Upper lobe of left lung (tissue), 6 donors: ENCODE results near the gene STAC. TPM values are rescaled to one million over a fixed set of nuclear protein-coding genes. Genes with fewer than 3 reads are reported as not detected.

ENCODE experiments used
- ATAC-seq, 2 donors: fragments of 200-7000 bp; cut with Tn5 transposase; one replicate each; pipeline ENCODE4 v1.9.1; 2022; ENCODE audit warnings: mild to moderate bottlenecking in 2 of 2, moderate library complexity in 2 of 2; ENCODE audit not compliant: low FRiP score in 2 of 2
- DNase-seq, 2 donors: peaks; one replicate each; pipeline ENCODE4 v3.0.0-alpha.2; 2019 to 2020
- H3K27ac ChIP-seq, 4 donors: fragments of 200-600 bp; sonication (generic); one replicate each; pipeline ENCODE4 v1.5.1; 2016 to 2019
- H3K27me3 ChIP-seq, 4 donors: fragments of 200-600 bp; sonication (generic); one replicate each; pipeline ENCODE4 v1.5.1; 2017 to 2019
- H3K36me3 ChIP-seq, 4 donors: fragments of 200-600 bp; sonication (generic); one replicate each; pipeline ENCODE4 v1.5.1; 2016 to 2019
- H3K4me1 ChIP-seq, 4 donors: fragments of 200-600 bp; sonication (generic); one replicate each; pipeline ENCODE4 v1.5.1; 2018 to 2019
- H3K4me3 ChIP-seq, 4 donors: fragments of 200-600 bp; sonication (generic); one replicate each; pipeline ENCODE4 v1.5.1; 2017 to 2019; ENCODE audit warnings: mild to moderate bottlenecking in 2 of 4, moderate library complexity in 1 of 4
- H3K9me3 ChIP-seq, 4 donors: fragments of 200-600 bp; sonication (generic); one replicate each; pipeline ENCODE4 v1.5.1; 2018 to 2019
- EP300 ChIP-seq, 4 donors: sonication (generic); formaldehyde crosslinking; IDR thresholded peaks; one replicate each; pipeline ENCODE4 v1.5.1; 2017; ENCODE audit warnings: antibody characterized with exemption in 4 of 4, control low read depth in 2 of 4
- POLR2A ChIP-seq, 4 donors: fragments of 450-650 bp; IDR thresholded peaks; one replicate each; pipeline ENCODE4 v1.5.1; 2016 to 2017; ENCODE audit warnings: antibody characterized with exemption in 4 of 4, mild to moderate bottlenecking in 2 of 4
- POLR2AphosphoS5 ChIP-seq, 2 donors: sonication (generic); formaldehyde crosslinking; IDR thresholded peaks; one replicate each; pipeline ENCODE4 v1.5.1; 2017; ENCODE audit warnings: antibody characterized with exemption in 2 of 2
- WGBS, 2 donors: methylation state at CpG; one replicate each; pipeline ENCODE4 v1.1.5; 2017 to 2018; 5-methylcytosine and 5-hydroxymethylcytosine counted together
- total RNA-seq, 6 donors: library from RNA; depleted of rRNA in 4 of 6; stranded (reverse); fragments of >200 nt in 4 of 6; gene quantifications; one replicate each; pipeline versions ENCODE4 v1.1.0 to v1.2.1, GENCODE V29; 2016 to 2021
- TF ChIP-seq, protein P1 (sequence below), 6 experiments: fragments of 450-650 bp in 4 of 6; fragments of 200-600 bp in 2 of 6; sonication (generic) in 2 of 6; IDR thresholded peaks; one replicate each; pipeline ENCODE4 v1.5.1; 2016 to 2019; ENCODE audit warnings: antibody characterized with exemption in 6 of 6
- donor health status: DM: no; HTN: no; CAD: no; lungs with moderate emphysema.
- donor health status: DM: no; HTN: yes; CAD: no; lungs with severe emphysema.

STAC gene
- total RNA-seq, 6 donors from 2014 or later: 11.5 to 31.2 (median 23.5) TPM

DNA sequence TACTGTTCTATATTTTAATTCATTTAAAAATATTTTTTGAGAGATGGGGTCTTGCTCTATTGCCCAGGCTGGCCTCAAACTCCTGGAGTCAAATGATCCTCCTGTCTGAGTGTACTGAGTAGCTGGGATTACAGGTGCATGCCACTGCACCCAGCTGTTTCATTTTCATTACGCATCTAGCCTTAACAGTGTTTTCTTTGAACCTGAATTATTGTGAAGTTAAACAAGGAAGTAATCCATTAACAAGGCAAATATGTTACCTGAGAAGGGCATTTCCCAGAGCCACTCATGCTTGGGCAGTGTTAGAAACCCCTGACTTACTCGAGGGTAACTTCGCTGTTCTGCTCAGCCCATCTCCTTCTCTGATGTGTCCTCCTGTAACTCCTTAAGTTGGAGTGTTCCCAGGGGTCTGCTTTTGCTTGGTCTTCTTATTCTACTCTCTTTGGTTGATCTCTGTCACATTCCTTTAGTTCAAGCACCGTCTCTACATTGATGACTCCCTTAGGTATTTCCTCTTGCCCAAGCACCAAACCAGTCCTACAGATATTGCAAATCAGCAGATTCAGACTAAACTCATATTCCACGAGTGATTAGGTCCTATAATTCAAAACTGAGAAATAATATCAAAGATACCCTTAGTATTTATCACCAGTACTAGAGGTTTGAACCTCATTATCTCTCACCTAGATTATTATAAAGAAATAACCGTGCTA, 107.9 kb downstream of the STAC start:
- Histone ChIP-seq H3K36me3 (no peaks in the 10 kb centered on the region), H3K4me1 (peaks cover 0 to 6% (median 0%) of the 10 kb centered on the region in 4 donors), H3K4me3 (no peak overlapping the region), H3K27ac (peak overlapping the region in 1 of 4 donors; percentile 8), H3K9me3 (no peaks in the 10 kb centered on the region), H3K27me3 (no peaks in the 10 kb centered on the region)
- peak in 1 of 4 donors; percentile 15 for TF ChIP-seq EP300 (IDR thresholded peaks at IDR 0.05)
- TF ChIP-seq, protein P1, sequence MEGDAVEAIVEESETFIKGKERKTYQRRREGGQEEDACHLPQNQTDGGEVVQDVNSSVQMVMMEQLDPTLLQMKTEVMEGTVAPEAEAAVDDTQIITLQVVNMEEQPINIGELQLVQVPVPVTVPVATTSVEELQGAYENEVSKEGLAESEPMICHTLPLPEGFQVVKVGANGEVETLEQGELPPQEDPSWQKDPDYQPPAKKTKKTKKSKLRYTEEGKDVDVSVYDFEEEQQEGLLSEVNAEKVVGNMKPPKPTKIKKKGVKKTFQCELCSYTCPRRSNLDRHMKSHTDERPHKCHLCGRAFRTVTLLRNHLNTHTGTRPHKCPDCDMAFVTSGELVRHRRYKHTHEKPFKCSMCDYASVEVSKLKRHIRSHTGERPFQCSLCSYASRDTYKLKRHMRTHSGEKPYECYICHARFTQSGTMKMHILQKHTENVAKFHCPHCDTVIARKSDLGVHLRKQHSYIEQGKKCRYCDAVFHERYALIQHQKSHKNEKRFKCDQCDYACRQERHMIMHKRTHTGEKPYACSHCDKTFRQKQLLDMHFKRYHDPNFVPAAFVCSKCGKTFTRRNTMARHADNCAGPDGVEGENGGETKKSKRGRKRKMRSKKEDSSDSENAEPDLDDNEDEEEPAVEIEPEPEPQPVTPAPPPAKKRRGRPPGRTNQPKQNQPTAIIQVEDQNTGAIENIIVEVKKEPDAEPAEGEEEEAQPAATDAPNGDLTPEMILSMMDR (IDR thresholded peaks at IDR 0.05): no peak
- ATAC-seq: peak; percentile 26 to 72
- WGBS, 2 donors: 71 to 72% methylated on average over 6 of the region's 6 CpGs
- peak in 1 of 2 donors; percentile 40 for DNase-seq

DNA sequence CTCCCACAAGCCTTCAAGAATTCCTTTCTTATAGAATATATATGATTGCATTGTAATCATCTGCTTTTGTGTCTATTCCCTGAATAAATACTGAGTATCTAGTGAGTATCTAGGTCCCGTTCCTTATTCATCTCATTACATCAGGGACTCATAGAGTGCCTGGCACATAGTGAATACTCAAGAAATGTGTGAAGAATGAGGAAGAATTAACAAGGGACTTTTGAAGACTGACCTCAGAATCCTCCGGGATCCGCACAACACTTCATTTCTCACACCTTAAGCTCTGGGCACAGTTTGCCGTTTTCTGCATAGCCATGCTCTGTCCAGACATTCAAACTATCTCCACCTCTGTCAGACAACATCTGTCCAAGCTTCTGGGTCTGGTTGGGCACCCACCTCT, 108.8 kb downstream of the STAC start:
- TF ChIP-seq, protein P1 (IDR thresholded peaks at IDR 0.05): no peak
- TF ChIP-seq POLR2AphosphoS5 (IDR thresholded peaks at IDR 0.05): no peak
- Histone ChIP-seq H3K4me1 (peaks cover 0 to 6% (median under 1%) of the 10 kb centered on the region in 4 donors), H3K36me3 (no peaks in the 10 kb centered on the region), H3K9me3 (no peaks in the 10 kb centered on the region), H3K4me3 (no peak overlapping the region), H3K27ac (no peak overlapping the region), H3K27me3 (no peaks in the 10 kb centered on the region)
- WGBS, 2 donors: 64 to 78% methylated on average over 4 of the region's 4 CpGs
- DNase-seq (no peak), ATAC-seq (no peak)

DNA sequence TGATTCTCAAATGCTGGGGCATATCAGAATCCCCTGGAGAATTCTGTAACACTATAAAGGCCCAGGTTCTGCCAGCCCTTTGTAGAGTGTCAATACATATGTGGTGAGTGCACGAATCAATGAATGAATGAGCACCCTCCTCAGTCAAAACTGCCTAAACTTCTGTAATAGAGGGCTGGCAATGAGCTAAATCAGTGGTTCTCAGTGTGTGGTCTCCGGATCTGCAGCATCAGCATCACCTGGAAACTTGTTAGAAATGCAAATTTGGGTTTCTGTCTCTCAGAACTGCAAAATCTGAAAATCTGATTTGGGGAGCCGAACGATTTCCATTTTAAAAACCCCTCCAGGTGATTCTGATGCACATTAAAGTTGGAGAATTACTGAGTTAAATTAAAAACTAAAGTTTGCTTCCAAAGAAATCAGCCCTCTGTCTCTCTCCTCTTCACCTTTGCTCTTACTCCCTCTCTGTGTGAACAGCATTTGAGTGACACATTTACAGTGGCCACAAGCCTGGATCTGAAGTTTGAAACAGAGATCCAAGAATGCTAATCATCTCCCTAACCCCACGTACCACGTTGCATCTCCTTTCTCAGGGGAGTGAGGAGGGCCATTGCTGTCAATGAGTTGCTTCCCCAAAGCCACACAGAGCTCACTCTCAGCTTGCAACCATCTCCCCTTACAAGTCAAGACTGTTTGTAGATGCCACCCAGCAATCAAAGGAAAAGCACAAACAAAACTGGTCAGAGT, 109.5 kb downstream of the STAC start:
- Histone ChIP-seq H3K36me3 (no peaks in the 10 kb centered on the region), H3K27ac (no peak overlapping the region), H3K27me3 (no peaks in the 10 kb centered on the region), H3K4me3 (no peak overlapping the region), H3K9me3 (no peaks in the 10 kb centered on the region), H3K4me1 (peaks cover 0 to 9% (median 3%) of the 10 kb centered on the region in 4 donors)
- 82 to 86% methylated on average over 6 of the region's 6 CpGs for WGBS, 2 donors
- TF ChIP-seq, protein P1 (IDR thresholded peaks at IDR 0.05): no peak
- TF ChIP-seq POLR2AphosphoS5 (IDR thresholded peaks at IDR 0.05) (no peak), EP300 (IDR thresholded peaks at IDR 0.05) (no peak), POLR2A (IDR thresholded peaks at IDR 0.05) (no peak)
- DNase-seq (no peak), ATAC-seq (no peak)

DNA sequence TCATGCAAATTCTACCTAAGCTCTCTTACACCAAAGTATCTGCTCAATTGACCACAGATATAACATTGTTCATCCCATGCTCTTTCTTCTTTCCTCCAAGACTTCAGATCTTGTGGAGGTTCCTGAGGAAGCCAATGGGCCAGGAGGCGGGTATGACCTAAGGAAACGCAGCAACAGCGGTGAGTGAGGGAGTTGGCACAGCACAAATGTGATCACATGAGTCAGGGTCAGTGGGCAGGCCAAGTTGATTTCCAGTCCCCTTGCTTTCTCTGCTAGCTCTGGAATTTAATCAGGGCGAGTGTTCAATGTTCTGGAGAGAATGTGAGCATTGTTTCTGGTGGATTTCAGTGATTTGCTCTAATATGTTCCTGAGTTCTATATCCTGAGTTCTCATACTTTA, 112.7 kb downstream of the STAC start:
- no peak overlapping the region for H3K27ac ChIP-seq
- TF ChIP-seq, protein P1 (IDR thresholded peaks at IDR 0.05): no peak
- TF ChIP-seq POLR2AphosphoS5 (IDR thresholded peaks at IDR 0.05): no peak
- TF ChIP-seq EP300 (IDR thresholded peaks at IDR 0.05): no peak
- no peak for TF ChIP-seq POLR2A (IDR thresholded peaks at IDR 0.05)
- no peak for ATAC-seq
- no peaks in the 10 kb centered on the region for H3K27me3 ChIP-seq
- peaks cover 8 to 29% (median 22%) of the 10 kb centered on the region in 4 donors for H3K4me1 ChIP-seq
- WGBS, 2 donors: 77 to 89% methylated on average over 4 of the region's 4 CpGs
- DNase-seq: no peak
- H3K9me3 ChIP-seq: no peaks in the 10 kb centered on the region
- no peak overlapping the region for H3K4me3 ChIP-seq
- H3K36me3 ChIP-seq: no peaks in the 10 kb centered on the region
